Ramos (cell line): Measurements from ENCODE around the gene ARHGDIB.

Source experiments
- in situ Hi-C: fragments of 300-500 bp; cut with MboI; formaldehyde crosslinking; loops from one replicate; pipeline ENCODE4 v1.14.3; 2022; ENCODE audit warnings: low sequenced_read_pairs; ENCODE audit not compliant: unreplicated experiment

The ARHGDIB gene

DNA sequence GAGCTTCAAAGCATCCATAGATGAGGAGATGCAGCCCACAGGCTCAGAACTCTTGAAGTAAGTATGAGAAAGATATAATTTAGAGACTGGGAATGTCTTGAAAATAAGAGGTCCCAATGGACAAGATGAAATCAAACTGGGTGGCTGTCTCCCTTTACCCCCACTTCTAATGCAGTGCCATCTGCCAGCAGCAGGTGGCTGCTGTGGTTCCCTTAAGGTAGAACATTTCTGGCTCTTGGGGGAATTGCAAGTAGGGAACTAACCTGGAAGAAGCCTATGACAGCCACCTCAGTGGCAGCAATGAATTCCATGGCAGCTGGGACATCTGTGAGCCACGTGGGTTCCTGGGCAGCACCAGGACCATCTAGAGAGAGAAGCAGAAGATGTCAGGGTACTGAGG lies 23.7 kb downstream of the ARHGDIB start:
- in situ Hi-C loops: no loop called here

DNA sequence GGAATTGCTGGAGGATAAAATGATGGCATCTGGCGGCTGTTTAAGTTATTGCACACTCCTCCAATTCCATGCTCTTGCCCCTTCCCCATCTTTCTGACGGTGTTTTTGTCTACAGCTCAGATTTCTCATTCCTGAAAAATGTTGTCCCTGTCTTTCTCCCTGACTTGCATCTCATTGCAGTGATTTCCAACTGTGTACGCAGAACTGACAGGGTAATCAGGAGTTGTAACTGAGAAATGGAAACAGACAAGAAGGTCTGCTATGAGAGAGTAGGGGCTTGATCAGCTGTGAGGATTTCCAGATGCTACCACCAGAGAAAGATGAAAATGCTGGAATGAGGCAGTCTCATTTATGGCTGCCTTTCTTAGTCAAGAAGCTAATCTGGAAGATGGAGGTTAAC lies 24.4 kb downstream of the ARHGDIB start:
- in situ Hi-C loops: no loop called here

DNA sequence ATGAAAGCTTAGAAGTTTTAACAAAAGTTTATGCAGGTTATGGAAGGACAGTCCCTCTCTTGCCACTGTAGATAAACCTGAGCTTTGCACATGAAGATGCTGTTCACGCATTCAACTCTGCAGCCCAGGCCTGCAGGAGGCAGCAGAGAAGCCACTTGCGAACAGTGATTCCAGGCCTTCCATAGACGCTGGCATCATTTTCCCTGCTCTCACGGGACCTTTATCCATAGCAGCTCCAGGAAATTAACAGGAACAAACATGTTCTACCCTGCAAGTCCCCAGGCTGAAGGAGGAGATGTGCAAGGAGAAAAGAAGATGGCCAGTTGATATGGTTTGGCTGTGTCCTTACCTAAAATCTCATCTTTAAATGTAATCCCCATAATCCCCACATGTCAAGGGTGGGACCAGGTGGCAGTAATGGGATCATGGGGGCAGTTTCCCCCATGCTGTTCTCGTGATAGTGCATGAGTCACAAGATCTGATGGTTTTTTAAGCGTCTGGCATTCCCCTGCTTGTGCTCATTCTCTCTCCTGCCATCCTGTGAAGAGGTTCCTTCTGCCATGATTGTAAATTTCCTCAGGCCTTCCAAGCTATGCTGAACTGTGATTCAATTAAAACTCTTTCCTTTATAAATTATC lies 25.1 kb downstream of the ARHGDIB start:
- in situ Hi-C loops: no loop called here

DNA sequence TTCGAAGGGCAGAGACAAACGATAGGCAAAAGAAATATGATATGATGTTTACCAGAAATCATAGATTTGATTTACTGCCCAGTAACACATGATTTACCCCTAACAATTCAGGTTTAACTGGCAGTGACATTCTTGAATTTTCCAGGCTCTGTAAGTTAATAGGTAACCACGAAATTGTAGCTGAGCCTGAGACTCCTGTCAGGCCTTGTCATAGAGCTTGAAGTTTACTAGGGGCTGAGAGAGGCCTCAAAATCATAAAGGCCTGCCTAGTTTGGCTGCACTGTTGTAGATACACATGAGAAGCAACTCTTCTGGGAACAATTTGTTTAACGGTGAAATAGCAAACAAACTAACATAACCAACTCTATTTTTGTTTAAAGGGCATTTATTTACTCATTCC lies 26.4 kb downstream of the ARHGDIB start:
- in situ Hi-C loops: no loop called here

DNA sequence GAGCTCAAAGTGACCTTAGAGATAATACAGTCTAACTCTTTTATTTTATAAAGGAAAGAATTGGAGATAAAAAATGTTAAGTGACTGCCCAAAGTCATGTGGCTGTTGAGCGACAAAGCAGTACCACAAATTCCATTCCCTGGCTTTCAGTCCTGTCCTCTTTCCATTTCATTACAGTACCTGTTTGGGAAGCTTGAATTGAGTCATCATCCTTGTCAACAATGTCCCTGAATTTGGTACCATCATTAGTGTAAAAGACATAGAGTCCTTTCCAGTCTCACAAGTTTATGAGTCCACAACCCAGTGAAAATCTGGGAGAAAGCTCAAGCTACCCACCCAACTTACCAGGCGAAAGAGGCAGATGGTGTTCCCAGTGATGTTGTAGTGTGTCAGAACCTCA lies 26.9 kb downstream of the ARHGDIB start:
- in situ Hi-C loops: no loop called here

DNA sequence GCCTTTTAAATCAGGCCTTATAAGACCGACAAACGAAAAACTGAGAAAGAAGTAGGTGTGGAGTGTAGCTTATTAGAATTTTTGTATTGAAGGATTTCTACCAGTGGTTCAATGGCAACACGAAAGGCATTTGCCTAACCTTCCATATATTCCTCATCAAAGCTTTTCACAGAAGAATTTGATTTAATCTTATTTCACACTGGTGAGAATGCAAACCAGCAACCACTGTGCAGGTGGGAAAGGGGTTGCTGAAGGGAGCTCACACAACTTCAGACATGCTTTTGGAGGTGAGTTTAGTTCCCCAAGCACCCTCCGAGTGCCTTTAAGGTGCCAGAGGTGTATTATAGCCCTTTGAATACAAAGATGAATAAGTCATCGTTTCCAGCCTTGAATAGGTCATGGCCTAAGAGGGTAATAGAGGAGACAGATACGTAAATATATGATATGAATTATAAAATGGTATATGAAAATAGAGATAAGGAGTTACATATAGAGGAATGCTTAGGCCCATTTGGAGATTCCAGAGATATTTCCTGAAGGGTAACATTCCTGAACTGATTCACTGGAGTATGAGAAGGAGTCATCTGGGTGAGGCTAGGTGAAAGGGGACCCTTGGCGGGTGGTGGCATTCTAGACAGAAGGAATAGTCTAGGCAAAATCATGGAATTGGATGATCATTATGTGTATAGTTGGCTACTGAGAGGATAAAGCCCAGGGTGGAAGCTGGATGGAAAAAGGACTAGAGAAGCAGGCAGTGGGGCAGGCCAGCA lies 29.4 kb downstream of the ARHGDIB start:
- in situ Hi-C loops: no loop called here

DNA sequence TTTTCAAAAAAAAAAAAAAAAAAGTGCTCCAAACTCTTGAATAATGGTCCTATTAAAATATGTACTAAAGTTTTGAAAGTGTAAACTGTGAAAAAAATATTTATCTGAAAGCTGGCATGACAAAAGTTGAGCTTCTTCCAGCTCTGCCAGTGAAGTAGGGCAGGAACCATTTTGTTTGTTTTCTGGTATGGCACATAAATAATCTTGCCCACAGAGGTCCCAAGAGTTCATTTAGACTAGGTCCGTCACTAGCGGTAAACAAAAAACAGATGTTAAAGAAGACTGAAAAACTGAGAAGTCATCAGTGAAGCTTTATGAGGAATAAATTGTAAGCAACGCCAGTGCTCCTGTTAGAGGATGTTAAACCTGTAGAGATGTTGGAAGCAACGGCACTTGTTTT lies 30.0 kb downstream of the ARHGDIB start:
- in situ Hi-C loops: no loop called here

DNA sequence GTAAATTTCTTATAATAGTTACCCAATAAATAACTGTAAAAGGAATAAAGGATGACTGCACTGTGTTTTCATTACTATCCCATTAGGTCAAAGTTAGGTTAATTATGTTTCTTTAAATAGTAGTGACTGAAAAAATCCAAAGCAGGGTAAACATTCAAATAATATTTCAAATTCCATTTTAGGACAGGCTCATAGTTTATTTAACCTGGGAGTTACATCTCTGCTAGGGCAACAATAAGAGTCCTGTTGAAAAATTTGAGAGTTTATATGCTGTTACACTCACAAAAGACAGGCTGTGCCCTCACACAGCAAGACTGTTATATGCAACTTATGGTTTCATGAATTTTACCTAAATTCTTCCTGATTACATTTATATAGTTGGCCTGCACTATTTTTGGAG lies 31.1 kb downstream of the ARHGDIB start:
- in situ Hi-C loops: no loop called here

DNA sequence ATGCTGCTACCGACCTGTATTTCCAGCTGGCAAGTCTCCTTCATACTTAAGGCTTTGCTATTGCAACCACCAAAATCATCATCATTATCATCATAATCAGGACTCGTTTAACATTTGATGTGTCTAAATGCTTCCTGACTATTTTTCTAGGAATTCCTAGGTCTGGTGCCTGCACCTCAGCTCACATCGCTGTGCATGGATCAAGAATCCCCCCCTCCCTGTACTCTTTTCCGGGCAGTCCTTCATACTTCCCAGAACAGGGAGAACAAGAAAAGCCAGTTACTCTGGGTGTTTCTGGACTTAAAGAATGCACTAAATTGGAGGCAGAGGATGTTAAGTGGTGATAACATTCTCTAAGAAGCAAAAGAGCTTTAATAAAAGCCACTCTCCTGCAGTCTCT lies 32.5 kb downstream of the ARHGDIB start:
- in situ Hi-C loops: no loop called here

DNA sequence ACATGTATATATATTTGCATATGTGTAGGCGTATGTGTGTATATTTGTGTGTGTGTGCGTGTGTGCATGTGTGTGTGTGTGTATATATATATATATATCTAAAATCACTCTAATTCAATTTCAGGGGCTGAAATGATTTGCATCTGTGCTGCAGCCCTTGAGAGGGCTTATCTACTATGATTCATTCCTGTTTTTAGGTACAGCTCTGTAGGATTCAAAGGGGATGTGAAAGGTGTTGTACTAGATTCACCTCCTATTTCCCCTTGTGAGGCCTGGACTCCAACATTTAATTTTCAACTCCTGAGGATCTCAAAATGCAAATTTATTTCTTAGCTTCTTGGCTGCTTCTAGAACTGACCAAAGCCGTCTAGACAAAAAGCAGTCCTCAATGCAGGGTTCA lies 34.1 kb downstream of the ARHGDIB start:
- in situ Hi-C loops: no loop called here

DNA sequence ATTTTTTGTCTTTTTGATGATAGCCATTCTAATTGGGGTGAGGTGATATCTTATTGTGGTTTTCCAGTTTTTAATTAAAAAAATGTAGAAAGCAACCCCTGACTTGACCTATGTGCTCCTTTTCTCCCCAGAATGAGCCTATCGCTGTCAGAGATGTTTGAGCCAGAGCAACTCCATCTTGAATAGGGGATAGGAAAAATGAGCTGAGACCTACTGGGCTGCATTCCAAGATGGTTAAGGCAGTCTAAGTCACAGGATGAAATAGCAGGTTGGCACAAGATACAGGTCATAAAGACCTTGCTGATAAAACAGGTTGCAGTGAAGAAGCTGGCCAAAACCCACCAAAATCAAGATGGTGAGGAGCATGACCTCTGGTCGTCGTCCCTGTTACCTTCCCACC lies 36.9 kb downstream of the ARHGDIB start:
- in situ Hi-C loops: no loop called here

DNA sequence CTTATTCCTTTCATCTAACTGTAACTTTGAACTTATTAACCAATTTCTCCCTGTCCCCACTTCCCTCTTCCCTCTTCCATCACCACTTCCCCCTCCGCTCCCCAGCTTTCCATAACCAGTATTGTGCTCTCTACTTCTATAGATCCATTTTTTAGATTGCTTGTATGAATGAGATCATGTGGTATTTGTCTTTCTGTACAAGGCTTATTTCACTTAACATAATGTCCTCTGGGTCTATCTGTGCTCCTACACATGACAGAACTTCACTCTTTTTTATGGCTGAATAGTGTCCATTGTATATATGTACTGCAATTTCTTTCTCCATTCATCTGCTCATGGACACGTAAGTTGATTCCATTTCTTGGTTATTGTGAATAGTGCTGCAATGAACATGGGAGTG lies 37.5 kb downstream of the ARHGDIB start:
- in situ Hi-C loops: no loop called here

DNA sequence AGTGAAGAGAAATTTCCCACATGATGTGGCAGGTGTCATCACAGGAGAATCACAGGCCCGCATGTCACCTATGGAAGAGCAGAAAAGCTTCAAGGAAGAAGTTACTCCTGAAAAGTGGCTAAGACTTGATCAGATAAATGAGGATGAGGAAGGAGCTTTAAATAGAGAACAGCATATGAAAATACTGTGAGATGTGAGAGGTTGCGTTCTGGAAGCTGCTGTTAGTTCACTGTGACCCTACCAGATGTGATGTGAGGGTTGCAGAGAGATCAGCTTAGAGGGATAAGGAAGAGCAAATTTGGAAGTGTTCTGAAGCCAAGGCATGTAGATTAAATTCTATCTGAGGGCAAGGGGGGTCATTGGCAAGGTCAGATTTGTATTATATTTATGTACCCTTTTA lies 40.2 kb downstream of the ARHGDIB start:
- in situ Hi-C loops: no loop called here

DNA sequence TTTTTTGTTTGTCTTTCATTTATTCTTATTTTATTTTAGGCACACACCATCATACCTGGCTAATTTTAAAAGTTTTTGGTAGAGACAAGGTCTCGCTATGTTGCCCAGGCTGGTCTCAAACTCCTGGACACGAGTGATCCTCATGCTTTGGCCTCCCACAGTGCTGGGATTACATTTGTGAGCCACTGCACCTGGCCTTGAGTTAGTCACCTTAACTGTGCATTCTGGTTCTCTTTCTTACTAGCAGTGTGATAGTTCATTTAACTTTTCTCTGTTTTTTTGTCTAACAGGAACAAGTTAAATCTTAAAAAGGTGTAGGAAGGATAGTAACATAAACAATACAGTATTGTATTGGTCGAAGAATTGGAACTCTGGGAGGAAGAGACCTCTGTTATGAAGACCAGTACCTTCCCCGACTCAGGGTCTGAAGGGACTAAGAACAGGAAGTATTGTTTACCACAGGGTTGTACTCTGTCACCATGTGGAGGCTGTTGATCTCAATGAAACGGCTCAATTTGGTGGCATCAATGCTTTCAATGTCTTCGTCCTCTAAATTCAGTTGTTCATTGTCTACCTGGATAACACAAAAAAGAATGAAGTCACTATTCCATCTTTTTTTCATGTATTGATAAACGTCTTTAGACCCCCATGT lies 40.8 kb downstream of the ARHGDIB start:
- in situ Hi-C loops: no loop called here

DNA sequence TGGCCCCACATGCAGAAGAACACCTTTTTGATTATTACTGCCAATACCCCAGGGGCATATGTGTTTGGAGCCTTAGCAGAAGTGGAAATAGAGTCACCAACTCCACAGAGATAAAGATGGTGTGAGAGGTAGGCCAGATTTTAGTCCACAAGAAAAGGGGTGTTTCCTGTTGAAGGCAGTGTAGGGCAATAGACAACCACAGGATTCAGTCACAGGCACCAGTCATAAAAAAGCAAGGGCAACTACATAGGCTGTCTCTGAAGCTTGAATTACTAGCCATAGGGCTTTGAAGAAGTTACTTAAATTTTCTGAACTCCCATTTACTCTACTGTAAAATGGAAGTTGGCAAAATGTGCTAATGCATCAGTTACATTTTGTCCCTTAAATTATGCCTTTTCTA lies 41.9 kb downstream of the ARHGDIB start:
- in situ Hi-C loops: no loop called here

DNA sequence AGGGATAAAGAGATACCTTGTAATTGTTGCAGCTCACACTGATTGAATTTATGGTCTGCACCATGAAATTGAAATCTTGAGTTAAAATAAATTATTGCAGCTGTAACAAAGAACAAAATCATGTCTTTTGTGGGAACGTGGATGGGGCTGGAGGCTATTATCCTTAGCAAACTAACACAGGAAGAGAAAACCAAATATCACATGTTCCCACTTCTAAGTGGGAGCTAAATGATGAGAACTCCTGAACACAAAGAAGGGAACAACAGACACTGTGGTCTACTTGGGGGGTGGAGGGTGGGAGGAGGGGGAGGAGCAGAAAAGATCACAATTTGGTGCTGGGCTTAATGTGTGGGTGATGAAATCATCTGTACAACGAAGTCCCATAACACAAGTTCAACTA lies 45.7 kb downstream of the ARHGDIB start:
- in situ Hi-C loops: no loop called here

DNA sequence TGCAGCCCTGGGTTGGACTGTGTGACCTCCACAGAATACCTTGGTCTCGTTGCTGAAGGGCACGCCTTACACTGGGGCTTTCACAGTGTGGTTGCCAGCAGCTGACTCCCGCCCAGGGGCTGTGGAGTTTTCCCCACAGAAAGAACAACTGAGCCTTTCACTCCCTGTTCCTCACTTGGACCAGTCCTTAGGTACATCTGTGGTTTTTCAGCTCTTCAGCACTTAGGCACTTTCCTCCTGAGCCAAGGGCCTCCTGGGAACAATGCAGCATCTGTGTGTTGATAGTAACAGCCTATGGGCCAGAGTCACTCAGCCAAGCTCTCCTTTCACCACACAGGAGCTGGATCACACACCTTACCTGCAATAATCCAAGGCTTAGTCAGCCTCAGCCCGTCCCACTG lies 48.0 kb downstream of the ARHGDIB start:
- in situ Hi-C loops: no loop called here

DNA sequence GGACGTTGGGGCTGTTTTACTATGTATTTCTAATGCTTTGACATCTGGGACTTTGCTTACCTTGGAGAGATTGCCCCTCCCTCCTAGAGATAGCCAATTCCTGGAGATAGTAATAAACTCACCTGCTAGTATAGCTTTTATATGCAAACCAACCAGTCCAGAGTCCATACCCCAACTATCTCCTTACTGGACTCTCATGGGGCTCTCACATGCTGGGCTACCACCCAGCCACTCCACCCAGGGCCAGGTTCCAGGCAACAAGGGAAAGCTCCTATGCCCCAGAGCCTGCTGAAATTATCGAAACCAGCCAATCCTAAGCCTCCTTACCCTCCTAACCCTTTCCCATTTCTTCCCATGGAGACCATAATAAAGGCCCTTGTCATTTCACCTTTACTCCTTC lies 50.3 kb downstream of the ARHGDIB start:
- in situ Hi-C loops: no loop called here

DNA sequence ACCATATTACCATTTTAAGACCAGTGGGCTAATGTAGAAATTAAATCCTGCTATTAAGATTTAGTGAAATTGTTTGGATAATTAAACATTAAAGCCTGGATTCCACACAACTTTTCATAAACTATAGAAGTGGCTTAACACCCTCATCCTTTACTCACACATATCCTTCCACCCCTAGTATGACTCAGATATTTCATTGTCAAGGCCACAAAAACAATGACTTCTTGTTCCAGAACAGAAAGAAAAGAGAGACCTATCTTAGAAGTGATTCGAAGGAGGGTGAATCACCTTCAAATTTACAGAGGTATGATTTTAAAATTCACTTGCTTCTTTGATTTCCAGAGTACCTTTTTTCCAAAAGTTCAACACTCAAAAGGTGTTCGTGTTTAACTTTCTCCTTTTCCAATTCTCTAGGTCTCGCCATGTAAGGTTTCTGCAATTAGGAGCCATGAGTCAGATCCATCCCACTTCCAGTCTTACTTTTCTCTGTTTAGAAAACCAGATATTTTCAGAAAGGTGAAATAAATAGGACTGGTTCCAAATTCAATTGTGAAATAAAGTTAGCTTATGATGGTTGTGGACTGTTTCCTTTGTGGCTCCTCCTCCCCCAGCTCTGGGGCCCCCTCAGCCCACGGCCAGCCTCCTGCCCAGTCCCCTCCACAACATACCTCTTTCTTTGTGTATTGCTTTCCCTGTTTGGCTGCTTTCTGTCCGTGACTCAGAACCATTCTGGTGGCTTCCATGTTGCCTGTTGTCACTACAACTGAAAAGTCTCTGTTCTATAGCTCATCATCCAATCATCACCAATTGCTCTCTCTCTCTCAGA lies 51.1 kb downstream of the ARHGDIB start:
- in situ Hi-C loops: no loop called here

DNA sequence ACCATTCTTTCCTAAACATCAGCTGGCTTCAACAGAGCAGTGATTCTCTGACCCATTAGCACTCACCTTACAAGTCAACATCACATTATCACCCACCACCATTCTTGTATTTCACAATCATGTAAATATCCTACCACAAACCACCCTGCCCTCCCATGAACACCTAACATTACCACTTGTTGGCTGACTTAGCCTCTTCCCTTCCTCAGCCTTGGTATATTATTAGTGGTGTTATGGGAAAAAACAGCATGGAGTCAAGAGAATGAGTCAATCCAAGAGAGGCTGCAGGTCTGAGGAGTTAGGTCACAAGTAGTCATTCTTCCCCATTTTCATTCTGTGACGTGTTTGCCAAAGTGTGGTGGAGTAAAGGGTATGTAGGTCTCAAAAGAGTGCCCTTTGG lies 53.4 kb downstream of the ARHGDIB start:
- in situ Hi-C loops: no loop called here

DNA sequence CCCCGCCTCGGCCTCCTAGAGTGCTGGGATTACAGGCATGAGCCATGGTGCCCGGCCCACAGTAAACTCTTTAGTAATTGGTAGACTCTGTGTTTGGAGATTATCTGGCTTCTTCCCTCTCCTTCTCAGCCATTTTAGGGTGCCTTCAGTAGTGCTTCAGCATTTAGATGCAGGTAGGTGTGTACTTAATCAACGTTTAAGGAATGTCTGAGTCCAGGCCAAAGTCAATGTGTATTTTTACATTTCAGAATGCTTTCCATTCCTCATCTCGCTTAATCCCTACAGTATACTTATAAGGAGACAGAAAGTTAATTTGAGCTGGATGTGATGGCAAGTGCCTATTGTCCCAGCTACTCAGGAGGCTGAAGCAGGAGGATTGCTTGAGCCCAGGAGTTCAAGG lies 55.3 kb downstream of the ARHGDIB start:
- in situ Hi-C loops: no loop called here
